Measurements from ENCODE around the gene SPATA33.
"Not testable (repeated sequence)": the region's sequence is repeated elsewhere in the genome, so short reads cannot be mapped to it uniquely, and the experiment has no call there.

SPATA33 gene

GRCh38 chr16:89697616-89698331 lies 40.1 kb downstream of the SPATA33 start:
- TF ChIP-seq, protein P1, sequence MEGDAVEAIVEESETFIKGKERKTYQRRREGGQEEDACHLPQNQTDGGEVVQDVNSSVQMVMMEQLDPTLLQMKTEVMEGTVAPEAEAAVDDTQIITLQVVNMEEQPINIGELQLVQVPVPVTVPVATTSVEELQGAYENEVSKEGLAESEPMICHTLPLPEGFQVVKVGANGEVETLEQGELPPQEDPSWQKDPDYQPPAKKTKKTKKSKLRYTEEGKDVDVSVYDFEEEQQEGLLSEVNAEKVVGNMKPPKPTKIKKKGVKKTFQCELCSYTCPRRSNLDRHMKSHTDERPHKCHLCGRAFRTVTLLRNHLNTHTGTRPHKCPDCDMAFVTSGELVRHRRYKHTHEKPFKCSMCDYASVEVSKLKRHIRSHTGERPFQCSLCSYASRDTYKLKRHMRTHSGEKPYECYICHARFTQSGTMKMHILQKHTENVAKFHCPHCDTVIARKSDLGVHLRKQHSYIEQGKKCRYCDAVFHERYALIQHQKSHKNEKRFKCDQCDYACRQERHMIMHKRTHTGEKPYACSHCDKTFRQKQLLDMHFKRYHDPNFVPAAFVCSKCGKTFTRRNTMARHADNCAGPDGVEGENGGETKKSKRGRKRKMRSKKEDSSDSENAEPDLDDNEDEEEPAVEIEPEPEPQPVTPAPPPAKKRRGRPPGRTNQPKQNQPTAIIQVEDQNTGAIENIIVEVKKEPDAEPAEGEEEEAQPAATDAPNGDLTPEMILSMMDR (conservative IDR thresholded peaks at IDR 0.05; ENCODE audit: control insufficient read depth, insufficient read depth, low read depth, low read length) = no peak
- no peak overlapping the region for H3K4me3 ChIP-seq (ENCODE audit: control insufficient read depth, low read depth, low read length)
- DNase-seq (ENCODE audit: low read depth) = no peak

GRCh38 chr16:89698717-89699116 lies 41.1 kb downstream of the SPATA33 start:
- H3K4me3 ChIP-seq (ENCODE audit: control insufficient read depth, low read depth, low read length); DNase-seq (ENCODE audit: low read depth): not testable (repeated sequence)

DNA sequence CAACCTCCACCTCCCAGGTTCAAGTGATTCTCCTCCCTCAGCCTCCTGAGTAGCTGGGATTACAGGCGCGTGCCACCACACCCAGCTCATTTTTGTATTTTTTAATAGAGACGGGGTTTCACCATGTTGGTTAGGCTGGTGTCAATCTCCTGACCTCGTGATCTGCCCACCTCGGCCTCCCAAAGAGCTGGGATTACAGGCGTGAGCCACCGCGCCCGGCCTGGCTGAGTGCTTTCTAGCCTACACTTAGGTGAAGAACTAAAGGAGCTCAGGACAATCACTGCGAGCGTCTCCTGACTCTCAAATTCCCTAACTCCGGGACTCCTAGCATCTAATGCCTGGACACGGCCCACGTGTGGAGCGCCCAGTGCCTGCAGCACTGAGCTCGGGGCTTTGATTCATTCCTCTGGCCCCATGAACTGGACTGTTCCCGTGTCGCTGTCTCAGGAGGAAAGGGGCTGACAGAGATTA lies 42.0 kb downstream of the SPATA33 start:
- not testable (repeated sequence) for H3K4me3 ChIP-seq (ENCODE audit: control insufficient read depth, low read depth, low read length); DNase-seq (ENCODE audit: low read depth)

DNA sequence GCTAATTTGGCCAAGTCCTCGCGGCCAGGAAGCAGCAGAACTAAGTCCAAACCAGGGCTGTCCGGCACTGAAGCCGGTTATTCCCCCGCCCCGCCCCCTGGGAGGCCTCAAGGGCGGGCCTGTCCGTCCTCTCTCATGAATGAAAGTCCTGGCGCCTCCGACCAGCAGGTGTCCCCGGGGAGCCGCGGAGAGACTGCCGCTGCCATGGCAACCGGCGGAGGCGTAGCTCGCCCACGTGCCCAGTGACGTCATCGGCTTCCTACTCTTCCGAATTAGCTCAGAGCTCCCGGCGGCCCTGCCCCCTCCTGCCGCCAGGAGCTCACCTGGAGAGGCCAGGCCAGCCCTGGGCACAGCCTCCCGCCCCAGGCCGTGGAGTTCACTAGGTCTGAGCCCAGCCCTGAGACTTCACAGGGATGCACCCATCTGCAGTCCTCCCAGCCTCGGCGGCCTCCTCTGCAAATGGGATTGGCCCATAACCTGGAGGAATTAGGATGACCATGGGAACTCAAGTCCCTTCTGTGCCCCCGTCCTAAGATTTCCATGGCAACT lies 42.5 kb downstream of the SPATA33 start:
- peak overlapping the region; percentile 63 for H3K4me3 ChIP-seq (ENCODE audit: control insufficient read depth, low read depth, low read length)
- TF ChIP-seq, protein P1 (conservative IDR thresholded peaks at IDR 0.05; ENCODE audit: control insufficient read depth, insufficient read depth, low read depth, low read length) = peak; percentile 42
- DNase-seq (ENCODE audit: low read depth) = peak; percentile 96

GRCh38 chr16:89700649-89701424 lies 43.2 kb downstream of the SPATA33 start:
- TF ChIP-seq, protein P1 (conservative IDR thresholded peaks at IDR 0.05; ENCODE audit: control insufficient read depth, insufficient read depth, low read depth, low read length) = no peak
- no peak for DNase-seq (ENCODE audit: low read depth)
- peak overlapping the region; percentile 63 for H3K4me3 ChIP-seq (ENCODE audit: control insufficient read depth, low read depth, low read length)

GRCh38 chr16:89701425-89702406 lies 44.1 kb downstream of the SPATA33 start, which contains the start of gene SPATA2L:
TSS of gene SPATA2L (minus strand) at chr16:89701705. CDS start at chr16:89701232, 473 bp downstream.
- TF ChIP-seq, protein P1 (conservative IDR thresholded peaks at IDR 0.05; ENCODE audit: control insufficient read depth, insufficient read depth, low read depth, low read length) = no peak
- no peak for DNase-seq (ENCODE audit: low read depth)

DNA sequence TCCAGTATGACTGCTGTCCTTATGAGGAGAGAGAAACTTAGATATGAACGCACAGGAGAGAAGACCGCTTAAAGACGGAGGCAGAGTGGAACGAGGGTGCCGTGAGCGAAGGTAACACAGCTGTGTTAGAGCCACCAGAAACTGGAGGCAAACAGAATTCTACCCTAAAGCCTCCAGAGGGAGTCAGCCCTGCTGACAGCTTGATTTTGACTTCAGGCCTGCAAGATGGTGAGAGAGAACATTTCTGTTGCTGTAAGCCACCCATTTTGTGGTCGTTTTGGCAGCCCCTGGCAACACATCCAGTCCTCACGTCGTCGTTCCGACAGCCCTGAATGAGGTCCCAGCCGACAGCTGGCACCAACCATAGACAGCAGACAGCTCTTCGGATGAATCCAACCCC lies 46.6 kb downstream of the SPATA33 start:
- no peak for DNase-seq (ENCODE audit: low read depth)
- H3K4me3 ChIP-seq (ENCODE audit: control insufficient read depth, low read depth, low read length) = no peak overlapping the region
- TF ChIP-seq, protein P1 (conservative IDR thresholded peaks at IDR 0.05; ENCODE audit: control insufficient read depth, insufficient read depth, low read depth, low read length) = no peak

More at GRCh38 chr16:89701425-89702406, 44.1 kb downstream of the SPATA33 start, which contains the start of gene SPATA2L:
- peak within 1 kb of the TSS; percentile 63 for H3K4me3 ChIP-seq (ENCODE audit: control insufficient read depth, low read depth, low read length)
